NB4 (cell line): Measurements from ENCODE around the gene TIMM17A.

Experiments used
- CTCF ChIP-seq: IDR thresholded peaks from one replicate; pipeline ENCODE4 v1.5.1; 2012; ENCODE audit warnings: low read depth, low read length
- MAX ChIP-seq: IDR thresholded peaks from 2 replicates; pipeline ENCODE4 v1.6.1; 2011; ENCODE audit warnings: low read depth, low read length
- POLR2A ChIP-seq: IDR thresholded peaks from 2 replicates; pipeline ENCODE4 v1.6.1; 2011; ENCODE audit warnings: mild to moderate bottlenecking; ENCODE audit not compliant: insufficient read length; ENCODE audit errors: extremely low read depth

- TF ChIP-seq CTCF (no peak), POLR2A (no peak), MAX (no peak)
Measured at GRCh38 chr1:201939574-201939973, 15.7 kb upstream of the TIMM17A start.
